ENCODE measurements around the gene HRNR. TPM values are rescaled to one million over a fixed set of nuclear protein-coding genes. Genes with fewer than 3 reads are reported as not detected.

Gene HRNR
- total RNA-seq, 8 experiments from 2014 or later = 0.07 to 4.7 (median 0.29) TPM; not detected in 1

DNA sequence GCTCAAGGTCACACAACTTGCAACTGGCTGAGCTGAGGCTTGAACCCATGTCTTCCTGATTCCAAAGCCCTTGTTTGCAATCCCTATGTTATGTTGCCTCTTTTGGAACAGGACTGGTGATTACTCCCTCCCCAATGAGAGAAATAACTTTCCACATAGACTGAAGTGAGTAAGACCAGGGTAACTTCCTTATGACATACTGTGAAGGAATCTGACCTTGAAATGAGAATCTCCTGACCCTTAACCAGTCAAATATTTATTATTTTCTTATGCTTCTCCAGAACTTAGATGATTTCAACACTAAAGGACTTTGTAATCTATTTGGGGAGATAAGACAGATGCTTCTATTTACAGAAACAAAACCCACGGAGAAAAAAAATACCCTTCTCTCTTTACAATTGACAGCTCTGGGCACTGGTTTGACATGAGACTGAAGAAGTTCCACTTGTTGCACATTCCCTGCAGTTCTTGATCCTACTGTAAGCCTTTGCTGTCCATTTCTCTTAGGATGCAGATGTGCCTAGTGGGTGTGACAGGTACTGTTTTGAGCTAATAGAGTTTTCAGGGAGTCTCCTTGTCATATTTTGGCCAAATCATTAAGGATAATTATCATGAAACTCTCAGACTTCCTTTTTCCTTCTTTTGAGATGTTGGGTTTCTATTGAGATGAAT lies 61.1 kb downstream of the HRNR start:
- in situ Hi-C loops (cut with MboI; ENCODE audit: low pct_unique_long_range_greater_than_20kb in 2 of 9, low sequenced_read_pairs in 9 of 9, unreplicated experiment in 9 of 9) = no loop called here
- ATAC-seq (replicated peaks in 6 of 8) = peak in 1 of 8 experiments; percentile 17
- WGBS, 10 experiments = 0 to 100% (median 27%) methylated on average over 1 of the region's 1 CpG; no CpG with 5 or more reads in 3 of the 10 experiments
- Histone ChIP-seq H3K27ac (no peak overlapping the region), H3K4me3 (no peak overlapping the region), H3K4me1 (replicated peaks in 1 of 2) (no peaks in the 10 kb centered on the region)

Other genes starting within 250 kb of the HRNR start
- 100 to 1,000 TPM in 3 of 8 experiments, 10 to 100 TPM in 1, 1 to 10 TPM in 2, under 1 TPM in 2; 0.46 to 399 (median 22.8) TPM for gene S100A10, start 230.3 kb downstream of the HRNR start, total RNA-seq
- 100 to 1,000 TPM in 2 of 8 experiments, 10 to 100 TPM in 2, 1 to 10 TPM in 1, not detected in 3; 2.2 to 494 (median 45.8) TPM for gene S100A11, start 187.2 kb downstream of the HRNR start, total RNA-seq
- under 1 TPM in 4 of 8 experiments, not detected in 4; 0.13 to 0.43 (median 0.17) TPM for gene TCHHL1, start 135.1 kb downstream of the HRNR start, total RNA-seq
- gene TCHH, start 108.7 kb downstream of the HRNR start, total RNA-seq = 1 to 10 TPM in 2 of 8 experiments, under 1 TPM in 6; 0.07 to 2.9 (median 0.31) TPM
- gene RPTN, start 65.0 kb downstream of the HRNR start, total RNA-seq = under 1 TPM in 4 of 8 experiments, not detected in 4; 0.05 to 0.41 (median 0.23) TPM
- 100 to 1,000 TPM in 1 of 8 experiments, 1 to 10 TPM in 1, under 1 TPM in 5, not detected in 1; 0.09 to 269 (median 0.21) TPM for gene FLG, start 101.0 kb upstream of the HRNR start, total RNA-seq
- gene FLG2, start 135.8 kb upstream of the HRNR start, total RNA-seq = 1 to 10 TPM in 1 of 8 experiments, under 1 TPM in 5, not detected in 2; 0.07 to 1.1 (median 0.20) TPM
- gene CRNN, start 190.1 kb upstream of the HRNR start, total RNA-seq = under 1 TPM in 4 of 8 experiments, not detected in 4; 0.17 to 0.62 (median 0.35) TPM

Data from motor neuron (in vitro differentiated cells).